Astrocyte of the spinal cord (primary cell): ENCODE results near the gene HDAC4.

Source experiments
- DNase-seq: peaks from one replicate; pipeline ENCODE4 v3.0.0; 2011; ENCODE audit warnings: low read depth, low spot score
- H3K4me3 ChIP-seq: 2 replicates; pipeline ENCODE4 v1.5.1; 2011; ENCODE audit warnings: low read depth, mild to moderate bottlenecking, low read length, moderate library complexity
- CTCF ChIP-seq: IDR thresholded peaks from 2 replicates; pipeline ENCODE4 v1.5.1; 2012; ENCODE audit warnings: low read depth, mild to moderate bottlenecking, low read length, inconsistent platforms
- in situ Hi-C: cut with HindIII; loops from 2 replicates; pipeline ENCODE4 v1.10.0; 2017; ENCODE audit warnings: low sequenced_read_pairs

HDAC4 gene

GRCh38 chr2:239035997-239036731 lies 364.7 kb downstream of the HDAC4 start:
- H3K4me3 ChIP-seq, result no peak overlapping the region
- no peak for TF ChIP-seq CTCF
- DNase-seq, result no peak
- in situ Hi-C loops, result no loop called here

GRCh38 chr2:239035361-239035814 lies 365.4 kb downstream of the HDAC4 start:
- peak; percentile 85 for TF ChIP-seq CTCF
- no peak overlapping the region for H3K4me3 ChIP-seq
- no peak for DNase-seq
- in situ Hi-C loops, result no loop called here

GRCh38 chr2:239034561-239035341 lies 366.1 kb downstream of the HDAC4 start:
- in situ Hi-C loops, result no loop called here
- no peak overlapping the region for H3K4me3 ChIP-seq
- DNase-seq, result no peak
- TF ChIP-seq CTCF, result no peak

- in situ Hi-C loops, result no loop called here
- TF ChIP-seq CTCF, result no peak
- no peak overlapping the region for H3K4me3 ChIP-seq
- DNase-seq, result no peak
These were observed 366.8 kb downstream of the HDAC4 start for GRCh38 chr2:239033801-239034560.

- DNase-seq, result no peak
- no peak for TF ChIP-seq CTCF
- in situ Hi-C loops, result no loop called here
- H3K4me3 ChIP-seq, result no peak overlapping the region
These were observed 370.9 kb downstream of the HDAC4 start for GRCh38 chr2:239029958-239030357.

GRCh38 chr2:239028253-239028619 lies 372.6 kb downstream of the HDAC4 start:
- DNase-seq, result no peak
- TF ChIP-seq CTCF, result no peak
- in situ Hi-C loops, result no loop called here
- H3K4me3 ChIP-seq, result no peak overlapping the region
